ENCODE results near the gene OCA2.

GRCh38 chr15:28012231-28012630, 86.9 kb downstream of the OCA2 start:
- TF ChIP-seq TAF1 (IDR thresholded peaks at IDR 0.05; ENCODE audit: low read depth) (no peak), RAD21 (IDR thresholded peaks at IDR 0.05; ENCODE audit: low read depth) (no peak), TCF12 (IDR thresholded peaks at IDR 0.05; ENCODE audit: low read depth) (no peak), EP300 (IDR thresholded peaks at IDR 0.05; ENCODE audit: borderline replicate concordance) (no peak), MAX (IDR thresholded peaks at IDR 0.05) (no peak)
